ENCODE data around the gene ARHGEF39. TPM values are rescaled to one million over a fixed set of nuclear protein-coding genes. Genes with fewer than 3 reads are reported as not detected.

ARHGEF39 gene, protein sequence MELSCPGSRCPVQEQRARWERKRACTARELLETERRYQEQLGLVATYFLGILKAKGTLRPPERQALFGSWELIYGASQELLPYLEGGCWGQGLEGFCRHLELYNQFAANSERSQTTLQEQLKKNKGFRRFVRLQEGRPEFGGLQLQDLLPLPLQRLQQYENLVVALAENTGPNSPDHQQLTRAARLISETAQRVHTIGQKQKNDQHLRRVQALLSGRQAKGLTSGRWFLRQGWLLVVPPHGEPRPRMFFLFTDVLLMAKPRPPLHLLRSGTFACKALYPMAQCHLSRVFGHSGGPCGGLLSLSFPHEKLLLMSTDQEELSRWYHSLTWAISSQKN
- total RNA-seq: 1 to 10 TPM in 6 of 8 experiments, under 1 TPM in 2; 0.41 to 7.2 (median 3.0) TPM

- in situ Hi-C loops (cut with MboI; ENCODE audit: low pct_unique_long_range_greater_than_20kb in 2 of 9, low sequenced_read_pairs in 9 of 9, unreplicated experiment in 9 of 9): no loop called here
- ATAC-seq (replicated peaks in 6 of 8): peak; percentile 93 to 98 (median 94)
- Histone ChIP-seq H3K4me1 (replicated peaks in 1 of 2) (peaks cover 0 to 6% of the 10 kb centered on the region in 2 donors), H3K4me3 (peak within 1 kb of the TSS; percentile 40 to 43 (median 42)), H3K27ac (no peak within 1 kb of the TSS)
- 0 to 80% (median 9%) methylated on average over 1 to 4 of the region's 58 CpGs; no CpG with 5 or more reads in 7 of the 10 experiments for WGBS, 10 experiments
Observed at GRCh38 chr9:35664531-35665470, at the start of gene ARHGEF39. Gene ARHGEF39, minus strand, starts transcription at chr9:35665195. Its CDS starts 26 bp downstream, at chr9:35665169.

DNA sequence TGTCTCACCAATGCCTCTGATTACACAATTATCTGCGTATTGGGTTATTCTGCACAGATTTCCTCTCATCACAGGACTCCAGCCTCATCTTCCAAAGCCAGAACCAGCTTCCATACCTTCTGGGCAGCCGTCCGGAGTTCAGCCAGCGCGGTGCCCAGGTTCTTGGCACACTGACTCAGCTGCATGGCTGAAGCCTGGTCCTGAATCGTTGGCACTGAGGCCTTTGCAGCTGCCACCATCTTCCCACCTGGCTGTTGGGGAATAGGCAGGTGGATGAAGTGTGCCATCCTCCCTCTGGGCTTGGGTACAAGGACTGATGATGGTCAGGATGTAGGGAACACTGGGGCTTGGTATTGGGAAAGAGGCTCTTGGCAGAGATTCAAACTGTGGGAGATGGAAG, 49.1 kb upstream of the ARHGEF39 start:
- H3K4me3 ChIP-seq: no peak overlapping the region
- in situ Hi-C loops (cut with MboI; ENCODE audit: low pct_unique_long_range_greater_than_20kb in 2 of 9, low sequenced_read_pairs in 9 of 9, unreplicated experiment in 9 of 9): no loop called here
- H3K27ac ChIP-seq: no peak overlapping the region
- 90 to 100% (median 100%) methylated on average over 2 to 4 of the region's 6 CpGs; no CpG with 5 or more reads in 7 of the 10 experiments for WGBS, 10 experiments
- no peak for ATAC-seq (replicated peaks in 6 of 8)
- H3K4me1 ChIP-seq (replicated peaks in 1 of 2): no peaks in the 10 kb centered on the region

DNA sequence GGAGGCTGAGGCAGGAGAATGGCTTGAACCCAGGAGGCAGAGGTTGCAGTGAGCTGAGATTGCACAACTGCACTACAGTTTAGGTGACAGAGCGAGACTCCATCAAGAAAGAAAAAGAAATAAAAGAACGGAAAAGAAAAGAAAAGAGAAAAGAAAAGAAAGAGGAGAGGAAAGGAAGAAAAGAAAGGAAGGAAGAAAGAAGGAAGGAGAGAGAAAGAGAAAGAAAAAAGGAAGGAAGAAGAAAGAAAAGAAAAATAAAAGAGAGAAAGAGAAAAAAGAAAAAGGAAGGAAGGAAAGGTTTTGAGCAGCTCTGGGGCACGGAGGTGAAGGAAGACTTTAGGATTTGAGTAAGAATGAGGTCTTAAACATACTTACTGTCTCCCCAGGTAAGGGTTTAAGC, 48.6 kb upstream of the ARHGEF39 start:
- no peak for ATAC-seq (replicated peaks in 6 of 8)
- Histone ChIP-seq H3K4me3 (no peak overlapping the region), H3K27ac (no peak overlapping the region), H3K4me1 (replicated peaks in 1 of 2) (no peaks in the 10 kb centered on the region)
- 88 to 100% (median 98%) methylated on average over 2 to 3 of the region's 3 CpGs for WGBS, 10 experiments
- in situ Hi-C loops (cut with MboI; ENCODE audit: low pct_unique_long_range_greater_than_20kb in 2 of 9, low sequenced_read_pairs in 9 of 9, unreplicated experiment in 9 of 9): no loop called here

GRCh38 chr9:35712762-35713400, 47.9 kb upstream of the ARHGEF39 start:
- H3K4me3 ChIP-seq: no peak overlapping the region
- in situ Hi-C loops (cut with MboI; ENCODE audit: low pct_unique_long_range_greater_than_20kb in 2 of 9, low sequenced_read_pairs in 9 of 9, unreplicated experiment in 9 of 9): no loop called here
- H3K27ac ChIP-seq: no peak overlapping the region
- H3K4me1 ChIP-seq (replicated peaks in 1 of 2): no peaks in the 10 kb centered on the region
- ATAC-seq (replicated peaks in 6 of 8): peak in 1 of 8 experiments; percentile 44
- WGBS, 10 experiments: 80 to 93% (median 90%) methylated on average over 2 to 5 of the region's 11 CpGs; no CpG with 5 or more reads in 3 of the 10 experiments

- in situ Hi-C loops (cut with MboI; ENCODE audit: low pct_unique_long_range_greater_than_20kb in 2 of 9, low sequenced_read_pairs in 9 of 9, unreplicated experiment in 9 of 9): no loop called here
- H3K4me1 ChIP-seq (replicated peaks in 1 of 2): no peaks in the 10 kb centered on the region
- no peak overlapping the region for H3K27ac ChIP-seq
- no peak for ATAC-seq (replicated peaks in 6 of 8)
- no peak overlapping the region for H3K4me3 ChIP-seq
- WGBS, 10 experiments: 53 to 100% (median 94%) methylated on average over 2 to 13 of the region's 21 CpGs
Observed at GRCh38 chr9:35711501-35712428, 46.8 kb upstream of the ARHGEF39 start.

DNA sequence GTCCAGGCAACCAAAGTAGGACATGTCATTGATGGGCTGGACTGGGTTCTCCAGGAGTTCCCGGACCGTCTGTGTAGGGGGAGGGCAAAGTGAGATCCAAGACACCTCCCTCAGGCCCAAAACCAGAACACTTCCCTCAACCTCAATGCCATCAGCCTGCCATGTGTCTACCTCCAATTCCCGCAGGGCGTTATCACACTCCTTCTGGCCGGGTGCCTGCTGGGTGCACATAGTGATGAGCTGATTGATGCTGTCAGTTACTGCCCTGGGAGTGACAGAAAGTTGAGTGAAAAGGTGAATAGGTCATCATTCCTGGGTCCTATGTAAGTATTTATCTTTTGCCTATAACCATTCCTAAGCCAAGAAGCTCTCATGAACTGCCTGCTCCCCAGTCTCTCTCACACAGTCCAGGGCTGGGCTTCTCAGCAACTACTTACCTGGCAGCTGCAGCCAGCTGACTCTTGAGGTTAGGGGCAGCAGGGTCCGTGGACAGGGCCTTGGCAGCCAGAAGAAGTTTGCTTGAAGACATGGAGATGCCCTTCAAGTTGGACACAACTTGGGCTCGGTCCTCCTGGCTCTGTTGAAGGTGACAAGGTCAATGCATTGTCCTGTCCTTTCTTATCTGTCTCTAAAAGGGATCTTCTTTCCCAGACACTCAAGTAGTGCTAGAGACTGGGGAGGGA, 46.0 kb upstream of the ARHGEF39 start:
- no peak overlapping the region for H3K27ac ChIP-seq
- ATAC-seq (replicated peaks in 6 of 8): no peak
- H3K4me3 ChIP-seq: no peak overlapping the region
- WGBS, 10 experiments: 70 to 100% (median 95%) methylated on average over 1 to 3 of the region's 7 CpGs; no CpG with 5 or more reads in 1 of the 10 experiments
- no peaks in the 10 kb centered on the region for H3K4me1 ChIP-seq (replicated peaks in 1 of 2)
- in situ Hi-C loops (cut with MboI; ENCODE audit: low pct_unique_long_range_greater_than_20kb in 2 of 9, low sequenced_read_pairs in 9 of 9, unreplicated experiment in 9 of 9): no loop called here

DNA sequence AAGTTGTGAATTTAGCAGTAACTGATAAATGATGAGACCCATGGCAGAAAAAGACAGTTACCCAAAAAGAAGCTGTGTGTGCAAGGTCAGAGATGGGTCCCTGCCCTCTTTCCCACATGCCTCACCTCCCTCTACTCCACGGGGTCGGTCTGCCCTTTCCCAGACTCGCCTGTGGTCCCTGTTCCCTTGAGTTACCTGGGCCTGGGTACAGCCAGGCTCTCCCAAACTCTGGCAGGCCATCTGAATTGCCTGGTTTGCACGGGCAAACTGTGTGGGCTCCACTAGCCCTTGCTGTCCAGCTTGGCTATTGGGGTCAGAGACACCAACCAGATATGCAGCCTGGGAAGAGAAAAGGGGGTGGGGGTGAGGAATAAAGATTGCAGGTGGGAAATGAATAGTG, 43.2 kb upstream of the ARHGEF39 start:
- in situ Hi-C loops (cut with MboI; ENCODE audit: low pct_unique_long_range_greater_than_20kb in 2 of 9, low sequenced_read_pairs in 9 of 9, unreplicated experiment in 9 of 9): no loop called here
- Histone ChIP-seq H3K4me3 (no peak overlapping the region), H3K27ac (no peak overlapping the region), H3K4me1 (replicated peaks in 1 of 2) (no peaks in the 10 kb centered on the region)
- no peak for ATAC-seq (replicated peaks in 6 of 8)
- 67 to 100% (median 92%) methylated on average over 1 to 4 of the region's 4 CpGs; no CpG with 5 or more reads in 7 of the 10 experiments for WGBS, 10 experiments

DNA sequence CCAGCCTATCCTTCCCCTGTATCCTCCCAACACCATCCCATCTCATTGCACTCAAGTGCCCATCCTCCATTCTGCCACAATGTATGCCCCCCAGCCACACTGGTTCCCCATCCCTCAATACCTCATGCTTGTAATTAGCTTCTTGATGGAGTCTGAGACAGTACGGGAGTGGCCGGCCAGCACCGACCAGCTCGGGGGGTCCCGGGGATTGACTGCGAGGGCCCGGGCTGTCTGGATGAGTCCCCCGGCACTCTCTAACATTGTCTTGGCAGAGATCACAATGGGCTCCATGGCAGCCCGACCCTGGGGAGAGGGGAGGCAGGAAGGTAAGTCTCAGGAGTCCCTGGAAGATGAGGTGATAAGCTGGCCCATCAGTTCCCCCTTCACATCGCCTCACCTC, 42.0 kb upstream of the ARHGEF39 start:
- WGBS, 10 experiments: 80 to 100% (median 80%) methylated on average over 1 to 10 of the region's 10 CpGs; no CpG with 5 or more reads in 7 of the 10 experiments
- ATAC-seq (replicated peaks in 6 of 8): no peak
- Histone ChIP-seq H3K4me3 (no peak overlapping the region), H3K4me1 (replicated peaks in 1 of 2) (no peaks in the 10 kb centered on the region), H3K27ac (no peak overlapping the region)
- in situ Hi-C loops (cut with MboI; ENCODE audit: low pct_unique_long_range_greater_than_20kb in 2 of 9, low sequenced_read_pairs in 9 of 9, unreplicated experiment in 9 of 9): no loop called here

DNA sequence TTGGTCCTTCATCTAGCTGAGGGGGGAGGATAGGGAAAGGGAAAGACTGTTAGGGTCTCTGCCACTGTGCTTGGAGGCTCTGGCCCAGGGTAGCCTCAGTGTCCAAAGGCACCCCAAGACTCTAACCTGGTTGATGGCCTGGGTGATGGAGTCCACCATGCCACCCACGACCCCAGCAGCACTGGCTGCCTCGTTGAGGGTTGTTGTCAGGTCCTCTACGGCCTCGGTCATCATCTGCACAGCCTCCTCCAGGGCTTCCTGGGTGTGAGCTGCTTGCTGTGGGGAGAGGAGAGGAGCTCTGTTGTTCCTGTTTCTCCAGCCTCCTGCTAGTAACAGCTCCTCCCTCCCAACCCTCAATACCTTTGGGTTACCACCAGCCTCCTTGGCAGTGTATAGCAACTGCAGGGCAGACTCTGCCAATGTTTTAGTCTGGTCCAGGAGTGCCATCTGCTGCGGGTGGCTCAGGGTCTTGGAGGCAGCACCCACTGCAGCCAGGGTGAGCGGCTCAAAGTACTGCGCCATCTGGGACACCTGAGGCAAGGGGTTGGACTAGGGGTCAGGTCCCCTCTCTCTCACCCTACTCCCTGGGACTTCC, 40.9 kb upstream of the ARHGEF39 start:
- in situ Hi-C loops (cut with MboI; ENCODE audit: low pct_unique_long_range_greater_than_20kb in 2 of 9, low sequenced_read_pairs in 9 of 9, unreplicated experiment in 9 of 9): no loop called here
- H3K27ac ChIP-seq: no peak overlapping the region

DNA sequence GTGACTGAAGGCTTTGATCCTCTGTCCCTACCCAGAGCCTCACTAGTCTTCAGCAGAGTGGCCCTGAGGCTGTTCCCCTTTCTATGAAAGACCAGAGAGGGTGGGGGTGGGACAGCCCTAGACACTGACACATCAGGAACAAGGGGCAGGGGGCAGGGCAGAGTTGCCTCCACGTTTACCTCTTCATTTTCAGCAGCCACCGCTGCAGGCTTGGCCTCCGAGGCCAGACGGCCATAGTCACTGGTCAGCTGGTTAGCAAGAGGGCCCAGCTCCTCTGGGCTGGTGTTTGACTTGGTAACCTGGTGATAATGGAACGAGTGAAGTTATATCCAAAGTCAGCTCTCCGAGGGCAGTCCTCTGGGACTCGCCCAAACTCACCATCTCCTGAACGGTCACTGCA, 40.4 kb upstream of the ARHGEF39 start:
- Histone ChIP-seq H3K4me3 (no peak overlapping the region), H3K27ac (no peak overlapping the region), H3K4me1 (replicated peaks in 1 of 2) (no peaks in the 10 kb centered on the region)
- in situ Hi-C loops (cut with MboI; ENCODE audit: low pct_unique_long_range_greater_than_20kb in 2 of 9, low sequenced_read_pairs in 9 of 9, unreplicated experiment in 9 of 9): no loop called here
- ATAC-seq (replicated peaks in 6 of 8): no peak
- 80 to 88% (median 83%) methylated on average over 1 to 3 of the region's 8 CpGs; no CpG with 5 or more reads in 7 of the 10 experiments for WGBS, 10 experiments

More for the DNA sequence above, 40.9 kb upstream of the ARHGEF39 start:
- Histone ChIP-seq H3K4me3 (no peak overlapping the region), H3K4me1 (replicated peaks in 1 of 2) (no peaks in the 10 kb centered on the region)
- WGBS, 10 experiments: 80 to 100% (median 80%) methylated on average over 1 to 2 of the region's 7 CpGs; no CpG with 5 or more reads in 6 of the 10 experiments
- no peak for ATAC-seq (replicated peaks in 6 of 8)

DNA sequence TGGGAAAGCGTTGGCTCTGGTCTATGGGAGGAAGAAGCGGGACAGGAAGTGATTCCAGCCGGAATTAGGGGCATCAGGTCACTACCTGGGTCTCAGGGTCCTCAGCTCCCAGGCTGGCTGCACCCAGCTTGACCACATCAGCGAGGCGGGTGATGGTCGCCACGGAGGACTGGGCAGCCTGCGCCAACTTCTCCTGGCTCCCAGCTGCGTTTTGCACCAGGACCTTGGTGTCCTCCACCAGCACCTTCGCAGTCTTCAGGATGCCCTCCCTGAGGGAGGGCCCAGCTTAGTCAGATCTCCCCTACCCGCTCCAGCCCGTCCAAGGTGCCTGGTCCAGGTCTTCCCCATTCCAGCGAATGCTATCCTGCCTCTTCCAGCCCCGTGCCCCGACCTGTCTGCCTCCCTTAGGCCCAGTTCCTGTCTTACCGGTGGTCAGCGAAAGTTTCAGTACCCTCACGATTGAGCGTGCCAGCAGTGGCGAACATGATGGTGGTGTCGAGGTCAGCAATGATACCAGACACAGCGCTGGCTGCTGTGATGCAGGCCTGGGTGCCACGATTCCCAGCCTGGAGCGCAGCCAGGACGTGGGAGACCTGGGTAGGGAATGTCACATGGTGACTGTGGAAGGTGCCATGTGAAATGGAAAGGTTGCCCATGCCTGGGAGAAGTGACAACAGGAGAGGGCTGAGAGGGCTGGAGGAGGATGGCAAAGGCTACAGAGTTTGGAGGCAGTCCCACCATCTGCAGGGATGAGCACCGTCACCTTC, 39.1 kb upstream of the ARHGEF39 start:
- H3K4me1 ChIP-seq (replicated peaks in 1 of 2): no peaks in the 10 kb centered on the region
- H3K4me3 ChIP-seq: no peak overlapping the region
- in situ Hi-C loops (cut with MboI; ENCODE audit: low pct_unique_long_range_greater_than_20kb in 2 of 9, low sequenced_read_pairs in 9 of 9, unreplicated experiment in 9 of 9): no loop called here
- 80 to 100% (median 100%) methylated on average over 1 to 17 of the region's 26 CpGs; no CpG with 5 or more reads in 3 of the 10 experiments for WGBS, 10 experiments
- no peak for ATAC-seq (replicated peaks in 6 of 8)
- H3K27ac ChIP-seq: no peak overlapping the region
